Erythroblast (primary cell): ENCODE data around the gene BBC3.

Source experiments
- GATA1 ChIP-seq: IDR thresholded peaks from 2 replicates; pipeline ENCODE4 v1.6.1; 2011; ENCODE audit warnings: low read depth, mild to moderate bottlenecking, control low read depth, low read length, moderate library complexity
- POLR2A ChIP-seq: IDR thresholded peaks from 2 replicates; pipeline ENCODE4 v1.6.1; 2011; ENCODE audit warnings: mild to moderate bottlenecking, low read length

DNA sequence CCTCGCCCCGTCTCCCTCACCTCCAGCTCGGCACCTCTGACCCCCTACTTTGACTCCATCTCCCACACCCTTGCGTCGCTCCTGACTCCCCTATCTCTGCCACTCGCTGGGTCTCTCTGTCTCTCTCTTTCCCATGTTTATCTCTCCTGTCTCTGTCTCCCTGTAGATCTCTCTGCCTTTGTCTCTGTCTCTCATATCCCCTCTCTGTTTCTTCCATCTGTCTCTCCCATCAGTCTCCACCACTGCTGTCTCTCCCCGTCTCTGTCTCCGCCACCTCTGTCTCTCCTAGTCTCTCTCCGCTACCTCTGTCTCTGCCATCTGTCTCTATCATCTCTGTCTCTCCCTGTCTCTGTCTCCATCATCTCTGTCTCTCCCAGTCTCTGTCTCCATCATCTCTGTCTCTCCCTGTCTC is 12.4 kb upstream of the BBC3 start:
- TF ChIP-seq POLR2A (no peak), GATA1 (no peak)
